Karpas-422 (cell line): ENCODE results near the gene TTLL5. TPM values are rescaled to one million over a fixed set of nuclear protein-coding genes. Genes with fewer than 3 reads are reported as not detected.

Source experiments
- DNase-seq: peaks from one replicate; pipeline ENCODE4 v3.0.0-alpha.2; 2015
- H2AFZ ChIP-seq: fragments of 200-600 bp; sonication (generic); 2 replicates; pipeline ENCODE4 v1.6.1; 2014; ENCODE audit warnings: antibody characterized with exemption, low read length, mixed read lengths
- H3K27ac ChIP-seq: fragments of 200-600 bp; sonication (generic); 2 replicates; pipeline ENCODE4 v1.5.1; 2014; ENCODE audit warnings: mild to moderate bottlenecking, low read length, moderate library complexity
- H3K27me3 ChIP-seq: fragments of 200-600 bp; sonication (generic); 2 replicates; pipeline ENCODE4 v1.6.1; 2014; ENCODE audit warnings: low read length, mixed read lengths
- H3K36me3 ChIP-seq: fragments of 200-600 bp; sonication (generic); 2 replicates; pipeline ENCODE4 v1.6.1; 2014; ENCODE audit warnings: low read length, mixed read lengths; ENCODE audit not compliant: insufficient read depth
- H3K4me1 ChIP-seq: fragments of 200-600 bp; sonication (generic); 2 replicates; pipeline ENCODE4 v1.6.1; 2014; ENCODE audit warnings: mild to moderate bottlenecking, low read length, mixed read lengths
- H3K4me2 ChIP-seq: fragments of 200-600 bp; sonication (generic); 2 replicates; pipeline ENCODE4 v1.6.1; 2014; ENCODE audit warnings: low read length, low read depth, mild to moderate bottlenecking; ENCODE audit not compliant: poor library complexity, severe bottlenecking
- H3K4me3 ChIP-seq: fragments of 200-600 bp; sonication (generic); 2 replicates; pipeline ENCODE4 v1.5.1; 2014; ENCODE audit warnings: mild to moderate bottlenecking, antibody characterized with exemption, low read length, mixed read lengths
- H3K79me2 ChIP-seq: fragments of 200-600 bp; sonication (generic); 2 replicates; pipeline ENCODE4 v1.6.1; 2014; ENCODE audit warnings: mild to moderate bottlenecking, low read length, mixed read lengths
- H3K9ac ChIP-seq: fragments of 200-600 bp; sonication (generic); 2 replicates; pipeline ENCODE4 v1.6.0; 2014; ENCODE audit warnings: low read length
- H3K9me2 ChIP-seq: fragments of 200-600 bp; sonication (generic), shearing (Covaris generic); replicated peaks from 2 replicates; pipeline ENCODE4 v1.6.0; 2014; ENCODE audit warnings: mild to moderate bottlenecking, low read length, moderate library complexity; ENCODE audit not compliant: insufficient read depth
- H3K9me3 ChIP-seq: fragments of 300-700, 200-600 bp; sonication (generic); 2 replicates; pipeline ENCODE4 v1.6.1; 2014; ENCODE audit warnings: low read length, mixed read lengths
- H4K20me1 ChIP-seq: fragments of 200-600 bp; sonication (generic); 2 replicates; pipeline ENCODE4 v1.6.1; 2014; ENCODE audit warnings: mild to moderate bottlenecking, antibody characterized with exemption, low read length, low read depth; ENCODE audit not compliant: insufficient read depth
- total RNA-seq: library from RNA; depleted of rRNA; stranded (reverse); fragments of >200 nt; shearing (Covaris generic); gene quantifications from 2 replicates; pipeline ENCODE4 v1.2.3, GENCODE V29; 2014; ENCODE audit warnings: low replicate concordance

The TTLL5 gene
- total RNA-seq, 1 experiment from 2014 or later = 53.7 TPM

DNA sequence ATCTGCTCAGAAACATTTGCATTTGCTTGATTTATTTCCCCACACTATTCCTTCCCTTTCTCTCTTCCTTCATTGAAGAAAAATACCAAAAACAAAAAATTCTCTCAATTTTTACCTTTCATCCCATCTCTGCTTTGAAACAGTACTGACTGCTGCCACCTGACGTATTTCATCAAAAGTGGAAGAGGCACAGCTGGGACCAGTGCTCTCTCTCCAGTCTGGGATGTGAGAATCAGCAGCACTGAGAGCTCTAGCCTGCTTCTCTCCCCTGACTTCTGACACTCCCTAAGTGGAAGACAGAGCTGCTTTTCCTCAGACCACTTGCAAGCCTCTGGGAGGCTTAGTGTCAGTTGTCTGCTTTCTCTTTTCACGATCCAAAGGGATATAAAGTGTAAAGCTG, 36.9 kb downstream of the TTLL5 start:
- peaks cover 34% of the 10 kb centered on the region for H3K4me1 ChIP-seq
- no peaks in the 10 kb centered on the region for H3K9me2 ChIP-seq
- 0 out of 2 replicates have a peak, but pooled peaks cover 3% of the 10 kb centered on the region for H3K9me3 ChIP-seq
- no peak for DNase-seq
- H4K20me1 ChIP-seq = no peaks in the 10 kb centered on the region
- H2AFZ ChIP-seq = peak overlapping the region; percentile 77
- H3K36me3 ChIP-seq = peaks cover 29% of the 10 kb centered on the region
- peaks cover 4% of the 10 kb centered on the region; the same call in 1 of the 2 replicates for H3K79me2 ChIP-seq
- peak overlapping the region; percentile 5; the same call in 1 of the 2 replicates for H3K4me3 ChIP-seq
- peak overlapping the region; percentile 57 for H3K4me2 ChIP-seq
- H3K9ac ChIP-seq = peak overlapping the region; percentile 46; the same call in 1 of the 2 replicates
- H3K27ac ChIP-seq = peak overlapping the region; percentile 72
- no peaks in the 10 kb centered on the region for H3K27me3 ChIP-seq

GRCh38 chr14:75699331-75699730, 38.3 kb downstream of the TTLL5 start:
- Histone ChIP-seq H3K4me1 (peaks cover 34% of the 10 kb centered on the region), H3K27me3 (no peaks in the 10 kb centered on the region), H4K20me1 (no peaks in the 10 kb centered on the region), H2AFZ (no peak overlapping the region), H3K36me3 (peaks cover 23% of the 10 kb centered on the region; the same call in 1 of the 2 replicates), H3K4me2 (no peak overlapping the region), H3K9me3 (no peaks in the 10 kb centered on the region), H3K79me2 (peaks cover 4% of the 10 kb centered on the region; the same call in 1 of the 2 replicates), H3K9ac (no peak overlapping the region), H3K9me2 (no peaks in the 10 kb centered on the region), H3K27ac (peak overlapping the region; percentile 7; the same call in 1 of the 2 replicates), H3K4me3 (no peak overlapping the region)
- no peak for DNase-seq

- H3K27me3 ChIP-seq = no peaks in the 10 kb centered on the region
- H3K4me2 ChIP-seq = no peak overlapping the region
- H3K27ac ChIP-seq = no peak overlapping the region
- peaks cover 34% of the 10 kb centered on the region for H3K4me1 ChIP-seq
- H3K4me3 ChIP-seq = no peak overlapping the region
- no peaks in the 10 kb centered on the region for H3K9me2 ChIP-seq
- no peaks in the 10 kb centered on the region for H3K9me3 ChIP-seq
- H3K36me3 ChIP-seq = peaks cover 23% of the 10 kb centered on the region; the same call in 1 of the 2 replicates
- H2AFZ ChIP-seq = no peak overlapping the region
- H4K20me1 ChIP-seq = no peaks in the 10 kb centered on the region
- DNase-seq = no peak
- H3K9ac ChIP-seq = no peak overlapping the region
- H3K79me2 ChIP-seq = peaks cover 4% of the 10 kb centered on the region; the same call in 1 of the 2 replicates
Observed at GRCh38 chr14:75700295-75700694, 39.2 kb downstream of the TTLL5 start.

- no peak overlapping the region for H3K4me2 ChIP-seq
- no peaks in the 10 kb centered on the region for H3K27me3 ChIP-seq
- H3K4me3 ChIP-seq = no peak overlapping the region
Observed at GRCh38 chr14:75702122-75702521, 41.1 kb downstream of the TTLL5 start.

GRCh38 chr14:75702616-75703261, 41.7 kb downstream of the TTLL5 start:
- Histone ChIP-seq H3K79me2 (no peaks in the 10 kb centered on the region), H3K27me3 (no peaks in the 10 kb centered on the region), H3K4me3 (no peak overlapping the region), H3K9me3 (no peaks in the 10 kb centered on the region), H2AFZ (no peak overlapping the region), H3K9me2 (no peaks in the 10 kb centered on the region), H3K4me2 (no peak overlapping the region), H3K36me3 (peaks cover 24% of the 10 kb centered on the region; the same call in 1 of the 2 replicates), H3K9ac (no peak overlapping the region), H4K20me1 (no peaks in the 10 kb centered on the region), H3K27ac (no peak overlapping the region), H3K4me1 (peaks cover 16% of the 10 kb centered on the region)
- no peak for DNase-seq

More at GRCh38 chr14:75702122-75702521, 41.1 kb downstream of the TTLL5 start:
- Histone ChIP-seq H3K9ac (no peak overlapping the region), H2AFZ (no peak overlapping the region), H3K79me2 (peaks cover 3% of the 10 kb centered on the region; the same call in 1 of the 2 replicates), H3K9me2 (no peaks in the 10 kb centered on the region), H4K20me1 (no peaks in the 10 kb centered on the region), H3K4me1 (peaks cover 22% of the 10 kb centered on the region), H3K27ac (no peak overlapping the region), H3K36me3 (peaks cover 23% of the 10 kb centered on the region; the same call in 1 of the 2 replicates), H3K9me3 (no peaks in the 10 kb centered on the region)
- no peak for DNase-seq

- no peak overlapping the region for H3K4me3 ChIP-seq
- peaks cover 11% of the 10 kb centered on the region for H3K4me1 ChIP-seq
- H3K27me3 ChIP-seq = no peaks in the 10 kb centered on the region
- H3K36me3 ChIP-seq = peaks cover 29% of the 10 kb centered on the region; the same call in 1 of the 2 replicates
- H4K20me1 ChIP-seq = no peaks in the 10 kb centered on the region
- H3K9me2 ChIP-seq = no peaks in the 10 kb centered on the region
- H3K9ac ChIP-seq = no peak overlapping the region
- H3K79me2 ChIP-seq = no peaks in the 10 kb centered on the region
- H3K27ac ChIP-seq = no peak overlapping the region
- DNase-seq = no peak
- H3K4me2 ChIP-seq = no peak overlapping the region
- H2AFZ ChIP-seq = no peak overlapping the region
- no peaks in the 10 kb centered on the region for H3K9me3 ChIP-seq
Observed at GRCh38 chr14:75703467-75703866, 42.4 kb downstream of the TTLL5 start.

DNA sequence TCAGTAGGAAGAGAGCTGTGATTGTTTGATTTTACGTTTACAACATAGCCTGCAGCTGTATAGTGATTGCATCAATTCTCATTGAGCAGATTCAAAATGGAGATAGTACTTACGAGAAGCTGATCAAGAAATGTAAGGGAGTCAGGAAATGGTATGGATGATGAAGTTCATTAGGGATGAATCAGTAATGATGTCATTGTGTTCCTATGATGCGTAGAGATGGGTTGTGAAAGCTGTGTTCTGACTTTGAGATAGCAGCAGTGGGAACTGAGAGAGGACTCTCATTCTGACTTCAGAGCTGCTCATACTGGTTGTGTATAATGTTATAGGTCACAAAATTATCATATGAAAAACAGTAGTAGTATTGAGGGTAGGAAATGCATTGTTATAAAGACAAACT, 44.0 kb downstream of the TTLL5 start:
- peaks cover 20% of the 10 kb centered on the region; the same call in 1 of the 2 replicates for H3K36me3 ChIP-seq

DNA sequence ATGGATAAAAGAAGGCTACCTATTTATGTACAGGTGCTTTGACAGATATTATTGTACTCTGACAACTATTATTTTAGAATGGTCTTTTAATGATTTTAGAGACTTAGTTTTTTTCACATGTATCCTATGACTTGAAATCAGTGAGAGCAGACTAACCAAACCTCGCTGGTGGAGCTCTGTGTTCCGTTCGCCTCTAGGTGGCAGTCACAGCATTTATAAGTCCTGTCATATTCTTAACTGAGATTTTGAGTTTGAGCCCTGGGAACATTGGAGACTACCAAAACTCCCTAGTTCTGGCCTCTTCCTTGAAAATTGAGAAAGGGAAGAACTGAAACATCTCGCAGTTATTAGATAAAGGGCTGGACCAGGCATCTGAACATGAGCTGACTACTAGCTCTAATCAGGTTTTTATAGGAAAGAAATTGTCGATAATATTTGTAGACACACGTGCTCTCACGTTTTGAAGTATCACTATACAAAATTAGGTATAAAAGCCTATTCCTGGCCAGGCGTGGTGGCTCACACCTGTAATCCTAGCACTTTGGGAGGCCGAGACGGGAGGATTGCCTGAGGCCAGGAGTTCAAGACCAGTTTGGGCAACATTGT, 48.3 kb downstream of the TTLL5 start:
- peak; percentile 93 for DNase-seq
- no peak overlapping the region for H3K9ac ChIP-seq
- no peaks in the 10 kb centered on the region for H4K20me1 ChIP-seq
- H3K9me2 ChIP-seq = no peaks in the 10 kb centered on the region
- H3K36me3 ChIP-seq = peaks cover 12% of the 10 kb centered on the region; the same call in 1 of the 2 replicates
- no peak overlapping the region for H3K4me3 ChIP-seq
- no peaks in the 10 kb centered on the region for H3K79me2 ChIP-seq
- no peak overlapping the region for H2AFZ ChIP-seq
- H3K27ac ChIP-seq = no peak overlapping the region
- 0 out of 2 replicates have a peak, but pooled peaks cover 3% of the 10 kb centered on the region for H3K4me1 ChIP-seq
- no peaks in the 10 kb centered on the region for H3K9me3 ChIP-seq
- no peaks in the 10 kb centered on the region for H3K27me3 ChIP-seq
- no peak overlapping the region for H3K4me2 ChIP-seq

More for the DNA sequence above, 44.0 kb downstream of the TTLL5 start:
- Histone ChIP-seq H3K27me3 (no peaks in the 10 kb centered on the region), H3K79me2 (no peaks in the 10 kb centered on the region), H3K4me2 (no peak overlapping the region), H4K20me1 (no peaks in the 10 kb centered on the region), H3K9me3 (no peaks in the 10 kb centered on the region), H3K9ac (no peak overlapping the region), H3K9me2 (no peaks in the 10 kb centered on the region), H3K4me1 (no peaks in the 10 kb centered on the region), H2AFZ (no peak overlapping the region), H3K27ac (no peak overlapping the region), H3K4me3 (no peak overlapping the region)
- DNase-seq = no peak
